Renal cortical epithelial cell (primary cell): ENCODE results near the gene POU6F2. TPM values are rescaled to one million over a fixed set of nuclear protein-coding genes. Genes with fewer than 3 reads are reported as not detected.
"Not testable (repeated sequence)": the region's sequence is repeated elsewhere in the genome, so short reads cannot be mapped to it uniquely, and the experiment has no call there.

Source experiments
- DNase-seq: peaks from one replicate; pipeline ENCODE4 v3.0.0-alpha.2; 2011; ENCODE audit warnings: low read depth
- total RNA-seq: library from RNA; depleted of rRNA; stranded (reverse); fragments of >200 nt; gene quantifications from 2 replicates; pipeline ENCODE4 v1.2.3, GENCODE V29; 2014

The POU6F2 gene
- total RNA-seq, 1 donor from 2014 or later: not detected

DNA sequence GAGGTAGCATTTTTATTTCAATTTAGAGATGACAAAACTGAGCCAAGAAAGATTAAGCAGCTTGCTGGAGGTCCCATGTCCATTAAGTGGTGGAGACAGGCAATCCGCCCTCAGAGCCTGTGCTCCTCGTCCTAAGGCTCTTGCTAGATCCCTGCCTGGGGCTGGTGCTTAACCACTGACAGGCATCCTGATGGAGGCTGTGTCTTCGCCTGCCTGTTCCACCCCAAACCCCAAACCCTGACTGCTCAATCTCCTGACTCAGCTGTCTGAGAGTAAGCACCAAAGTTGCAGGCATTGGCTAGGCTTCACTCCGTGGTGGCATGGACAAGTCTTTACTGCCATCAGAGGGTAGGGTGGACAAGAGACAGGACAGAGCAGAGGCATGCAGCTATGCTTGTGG, 209.4 kb downstream of the POU6F2 start:
- DNase-seq: no peak

DNA sequence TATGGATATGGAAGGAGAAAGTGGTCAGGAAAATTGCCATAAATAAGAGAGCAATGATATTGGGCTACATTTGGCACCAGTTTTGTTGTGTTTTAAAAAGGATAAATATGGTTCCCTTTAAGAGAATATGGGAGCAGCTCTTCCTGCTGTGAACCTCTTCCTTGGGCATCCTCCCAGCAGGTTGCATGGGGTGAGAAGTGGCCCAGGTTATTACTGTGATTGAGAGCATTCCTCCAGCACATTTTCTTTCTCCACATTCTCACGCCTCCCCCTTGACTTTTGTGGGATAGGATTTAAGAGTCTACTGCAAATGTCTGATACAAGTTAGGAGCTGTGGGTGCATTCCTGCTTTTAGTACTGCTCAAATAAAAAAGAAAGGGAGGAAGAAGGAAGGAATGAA, 214.8 kb downstream of the POU6F2 start:
- no peak for DNase-seq

DNA sequence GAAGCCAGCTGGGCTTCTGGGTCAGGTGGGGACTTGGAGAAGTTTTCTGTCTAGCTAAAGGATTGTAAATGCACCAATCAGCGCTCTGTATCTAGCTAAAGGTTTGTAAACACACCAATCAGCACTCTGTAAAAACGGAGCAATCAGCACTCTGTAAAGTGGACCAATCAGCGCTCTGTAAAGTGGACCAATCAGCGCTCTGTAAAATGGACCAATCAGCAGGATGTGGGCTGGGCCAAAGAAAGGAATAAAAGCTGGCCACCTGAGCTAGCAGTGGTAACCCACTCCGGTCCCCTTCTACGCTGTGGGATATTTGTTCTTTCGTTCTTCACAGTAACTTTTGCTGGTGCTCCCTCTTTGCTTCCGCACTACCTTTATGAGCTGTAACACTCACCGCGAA, 216.7 kb downstream of the POU6F2 start:
- not testable (repeated sequence) for DNase-seq

DNA sequence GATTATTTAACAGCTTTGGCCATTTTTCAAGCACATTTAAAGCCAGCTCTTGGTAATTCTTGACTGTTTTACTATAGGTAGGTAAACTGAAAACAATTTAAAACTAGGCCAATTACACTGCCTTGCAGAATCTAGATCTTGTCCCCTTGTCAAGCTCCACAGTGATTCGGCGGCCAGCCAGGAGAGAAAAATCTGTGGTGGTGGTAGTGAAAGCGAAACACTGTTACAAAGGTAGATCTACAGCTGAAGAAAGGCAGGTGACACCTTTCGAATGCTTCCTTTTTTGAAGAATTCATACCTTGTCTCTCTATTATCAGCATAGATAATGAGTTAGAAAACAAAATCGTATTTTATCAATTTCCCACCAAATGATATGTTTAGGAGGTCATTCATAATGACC, 218.3 kb downstream of the POU6F2 start:
- DNase-seq: no peak

DNA sequence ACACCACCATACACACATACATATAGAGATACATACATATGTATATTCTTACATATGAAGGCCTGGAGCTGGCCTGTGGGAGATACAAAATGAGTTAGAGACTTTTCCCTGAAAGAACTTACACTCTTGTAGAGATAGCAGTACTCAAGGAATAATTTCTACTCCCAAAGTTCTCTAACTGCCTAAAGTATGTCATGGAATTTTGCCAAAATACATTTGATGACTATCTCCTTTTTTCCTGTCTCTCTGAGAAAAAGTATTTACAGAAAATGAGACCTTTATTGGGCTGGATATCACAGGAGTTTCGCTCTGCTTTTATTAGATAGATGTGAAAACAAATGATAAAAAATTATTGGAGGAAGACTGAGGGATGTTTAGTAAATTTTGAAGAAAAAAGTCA, 220.1 kb downstream of the POU6F2 start:
- DNase-seq: no peak

DNA sequence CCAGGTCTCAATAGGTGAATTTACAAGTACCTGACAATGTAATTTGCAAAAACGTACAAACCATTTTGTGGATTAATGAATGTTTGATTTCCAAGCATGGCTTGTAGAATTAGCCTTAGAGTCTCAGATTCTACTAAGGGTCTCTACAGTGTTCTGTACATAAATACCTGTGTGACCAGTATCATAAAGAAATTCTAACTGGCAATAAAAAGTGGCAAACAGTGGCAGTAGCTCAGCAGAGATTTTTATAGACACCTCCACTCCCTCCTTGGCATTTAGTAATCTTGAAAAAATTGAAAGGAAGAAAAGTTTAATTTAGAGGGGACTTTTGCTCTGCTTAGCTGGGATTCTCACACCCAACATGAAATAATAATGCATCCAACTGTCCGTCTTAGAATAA, 220.8 kb downstream of the POU6F2 start:
- DNase-seq: no peak

DNA sequence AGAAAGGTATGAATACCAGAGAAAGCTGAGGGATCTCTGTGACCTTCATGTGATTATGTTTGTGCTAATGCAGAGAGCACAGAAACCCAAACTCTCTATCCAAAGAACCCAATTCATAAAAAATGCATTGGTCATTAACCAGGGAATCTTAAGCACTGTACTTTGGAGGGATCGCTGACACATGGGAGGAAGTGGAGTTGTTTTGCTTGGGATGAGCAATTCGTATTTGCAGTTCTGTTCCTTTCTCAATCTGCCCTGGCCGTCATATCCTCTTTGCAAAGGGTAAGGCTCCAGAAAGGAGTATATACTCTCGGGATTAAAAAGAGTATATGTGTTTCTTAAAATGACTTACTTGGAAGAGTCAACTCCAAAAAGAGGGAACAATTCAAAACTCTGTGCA, 221.3 kb downstream of the POU6F2 start:
- DNase-seq: no peak

- no peak for DNase-seq
Measured at GRCh38 chr7:39199951-39200350, 222.2 kb downstream of the POU6F2 start.

DNA sequence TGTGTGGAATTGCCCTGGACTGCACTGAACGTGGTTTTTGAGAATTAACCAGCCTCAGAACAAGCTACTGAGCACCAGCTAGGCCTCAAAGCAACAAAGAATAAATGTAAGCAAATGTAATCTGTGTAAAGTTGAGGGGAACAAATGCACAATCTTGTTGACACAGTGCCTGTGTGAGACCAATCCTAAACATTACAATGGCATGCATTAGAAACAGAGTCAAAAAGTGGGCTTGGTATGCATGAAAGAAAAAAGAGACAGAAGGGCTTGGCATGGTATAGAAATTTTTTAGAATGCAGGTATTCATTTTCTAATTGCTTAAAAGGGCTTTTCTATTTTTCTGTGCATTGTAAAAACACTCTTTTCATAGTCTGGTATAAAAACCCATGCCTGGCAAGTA, 224.3 kb downstream of the POU6F2 start:
- no peak for DNase-seq

DNA sequence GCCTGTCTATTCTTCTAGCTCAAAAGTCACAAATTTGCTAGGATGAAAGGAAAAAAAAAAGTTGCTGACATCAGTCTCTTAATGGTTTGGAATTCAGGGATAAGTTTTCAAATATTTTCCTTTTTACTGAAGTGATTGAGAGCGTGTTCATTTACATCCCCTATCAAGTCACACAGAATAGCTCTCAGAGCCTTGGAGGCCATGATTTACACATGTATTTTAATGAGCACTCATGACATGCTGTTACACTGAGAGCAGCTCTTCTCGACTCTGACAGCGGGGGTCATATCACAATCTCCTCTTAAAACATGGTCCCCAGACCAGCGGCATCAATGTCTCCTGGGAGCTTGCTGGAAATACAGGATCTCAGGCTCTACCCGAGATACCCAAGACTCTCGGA, 232.7 kb downstream of the POU6F2 start:
- DNase-seq: no peak

GRCh38 chr7:39211581-39211980, 233.9 kb downstream of the POU6F2 start:
- no peak for DNase-seq

GRCh38 chr7:39212876-39213275, 235.2 kb downstream of the POU6F2 start:
- no peak for DNase-seq

- no peak for DNase-seq
Measured at GRCh38 chr7:39217783-39218182, 240.1 kb downstream of the POU6F2 start.

DNA sequence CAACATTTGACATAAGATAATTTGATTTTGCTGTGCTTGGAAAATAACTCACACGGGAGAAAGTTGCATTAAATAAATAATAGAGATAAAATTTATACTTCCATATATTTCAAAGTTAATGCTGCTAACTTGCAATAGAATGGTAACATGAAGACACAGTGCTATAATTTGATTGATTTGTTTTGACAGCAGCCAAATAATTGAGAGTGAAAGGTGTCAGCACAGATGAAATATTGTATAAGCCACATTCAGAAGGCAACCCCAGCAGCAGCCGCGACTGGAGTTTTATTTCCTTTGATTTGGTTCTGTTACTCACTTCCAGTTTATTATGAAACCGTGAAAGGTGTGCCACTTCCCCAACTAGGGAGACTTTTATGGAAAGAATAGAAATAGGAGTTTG, 242.2 kb downstream of the POU6F2 start:
- DNase-seq: no peak

DNA sequence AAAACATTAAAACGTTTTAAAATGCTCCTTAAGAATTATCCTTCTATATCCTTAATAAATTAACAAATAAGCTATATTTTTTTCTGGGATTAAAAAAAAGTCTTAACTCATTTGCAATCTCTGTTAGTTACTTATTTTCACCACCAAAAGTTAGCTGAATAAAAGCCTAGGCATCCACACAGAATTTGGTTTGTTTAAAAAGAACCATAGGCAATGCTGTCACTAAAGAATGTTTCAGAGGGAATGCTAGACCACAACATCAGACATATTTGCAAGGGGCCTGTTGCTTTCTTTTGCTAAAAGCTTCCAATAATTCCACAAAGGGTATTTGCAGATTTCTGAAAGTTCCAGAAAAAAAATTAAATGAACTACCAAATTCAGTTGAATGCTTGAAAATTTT, 244.2 kb downstream of the POU6F2 start:
- DNase-seq: no peak

DNA sequence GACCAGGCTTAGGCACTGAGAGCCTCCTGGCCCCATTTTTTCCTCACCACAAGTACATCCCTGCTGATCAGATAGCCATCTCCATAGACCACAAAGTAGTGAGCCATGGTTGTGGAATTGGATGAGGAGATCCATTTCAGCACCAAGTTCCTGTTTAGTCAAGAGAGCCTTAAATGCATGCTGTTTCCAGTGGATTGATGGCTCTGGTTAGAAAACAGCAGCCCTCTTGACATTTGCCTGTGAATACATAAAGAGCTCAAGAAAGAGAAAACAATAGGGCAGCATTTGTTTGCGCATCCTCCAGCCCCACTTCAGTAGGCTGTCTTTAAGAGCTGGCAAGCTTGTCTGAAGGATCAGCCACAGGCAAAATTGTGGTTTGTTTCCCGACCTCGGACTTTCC, 251.2 kb downstream of the POU6F2 start:
- peak; percentile 6 for DNase-seq

- DNase-seq: no peak
Measured at GRCh38 chr7:39233851-39234529, 256.3 kb downstream of the POU6F2 start.

DNA sequence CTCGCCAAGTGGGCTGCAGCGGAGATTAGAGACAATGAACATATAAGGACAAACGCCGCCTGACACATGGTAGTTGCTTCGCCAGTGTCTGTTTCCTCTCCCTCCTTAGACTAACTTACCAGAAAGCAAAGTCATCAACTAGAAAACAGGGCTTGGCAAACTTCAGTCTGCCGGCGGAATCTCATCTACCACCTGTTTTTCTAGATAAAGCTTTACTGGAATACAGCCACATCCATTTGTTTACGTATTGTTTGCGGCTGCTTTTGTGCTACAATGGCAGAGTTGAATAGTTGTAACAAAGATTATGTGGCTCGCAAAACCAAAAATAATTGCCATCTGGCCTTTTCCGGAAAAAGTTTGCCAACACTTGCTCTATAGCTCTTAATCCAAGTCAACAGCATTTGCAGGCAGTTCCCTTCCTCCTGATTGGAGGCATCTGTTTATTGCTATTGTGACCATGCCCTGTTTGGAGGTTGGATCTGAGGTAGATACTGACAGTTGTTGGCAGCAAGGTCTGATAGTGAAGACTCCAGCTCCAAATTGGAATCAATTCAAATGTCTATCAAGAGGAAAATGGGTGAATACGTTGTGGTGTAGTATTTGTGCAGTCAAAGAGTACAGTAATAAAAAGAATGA, 260.6 kb downstream of the POU6F2 start:
- DNase-seq: no peak

DNA sequence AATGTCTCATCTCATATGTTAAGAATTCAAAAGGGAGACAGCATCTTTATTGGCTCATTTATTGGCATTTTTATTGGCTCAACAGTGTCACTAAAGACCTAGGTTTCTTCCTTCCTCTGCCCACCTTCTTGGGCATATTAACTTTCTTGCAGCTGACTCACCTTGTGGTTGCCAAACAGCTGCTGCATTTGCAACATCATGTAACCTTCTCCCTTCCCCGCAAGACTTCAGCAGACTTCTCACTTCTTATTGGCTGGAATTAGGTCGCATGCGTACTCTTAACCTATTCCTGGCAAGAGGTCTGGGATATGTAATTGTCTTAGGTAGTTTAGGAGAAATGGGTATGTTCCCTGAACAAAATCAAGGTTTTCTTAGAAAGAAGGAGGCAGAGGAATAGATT, 263.2 kb downstream of the POU6F2 start:
- peak; percentile 36 for DNase-seq

GRCh38 chr7:39247576-39247975, 269.9 kb downstream of the POU6F2 start:
- no peak for DNase-seq

DNA sequence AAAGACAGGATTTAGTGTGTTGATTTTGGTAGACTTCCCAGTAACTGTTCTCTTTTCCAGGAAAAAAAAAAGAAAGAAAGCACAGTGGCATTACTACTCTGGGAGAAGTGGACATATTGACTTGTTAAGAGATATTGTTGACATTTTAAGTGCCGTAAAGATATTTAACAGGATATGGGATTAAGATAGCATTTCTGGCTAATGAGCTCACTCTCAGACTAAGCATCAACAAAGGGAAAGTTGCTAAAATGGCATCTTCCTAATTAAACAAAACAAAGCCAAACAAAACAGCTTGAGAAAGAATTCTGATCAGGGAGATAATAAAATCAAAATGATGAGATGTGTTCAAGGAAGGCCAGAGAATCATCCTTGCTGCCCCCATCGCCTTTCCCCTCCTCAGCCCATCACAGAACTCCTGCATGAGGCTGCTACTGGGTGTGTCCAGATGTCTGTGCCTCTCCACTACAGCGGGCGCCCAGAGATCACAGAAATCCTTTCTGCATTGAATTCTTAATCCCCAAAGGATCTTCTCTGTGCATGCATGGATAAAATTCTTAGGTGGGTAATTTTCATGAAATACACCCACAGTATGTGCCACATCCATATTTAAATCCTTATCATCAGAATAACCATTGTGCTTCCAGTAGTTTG, 270.5 kb downstream of the POU6F2 start:
- no peak for DNase-seq

GRCh38 chr7:39248692-39249090, 271.0 kb downstream of the POU6F2 start:
- peak; percentile 22 for DNase-seq

DNA sequence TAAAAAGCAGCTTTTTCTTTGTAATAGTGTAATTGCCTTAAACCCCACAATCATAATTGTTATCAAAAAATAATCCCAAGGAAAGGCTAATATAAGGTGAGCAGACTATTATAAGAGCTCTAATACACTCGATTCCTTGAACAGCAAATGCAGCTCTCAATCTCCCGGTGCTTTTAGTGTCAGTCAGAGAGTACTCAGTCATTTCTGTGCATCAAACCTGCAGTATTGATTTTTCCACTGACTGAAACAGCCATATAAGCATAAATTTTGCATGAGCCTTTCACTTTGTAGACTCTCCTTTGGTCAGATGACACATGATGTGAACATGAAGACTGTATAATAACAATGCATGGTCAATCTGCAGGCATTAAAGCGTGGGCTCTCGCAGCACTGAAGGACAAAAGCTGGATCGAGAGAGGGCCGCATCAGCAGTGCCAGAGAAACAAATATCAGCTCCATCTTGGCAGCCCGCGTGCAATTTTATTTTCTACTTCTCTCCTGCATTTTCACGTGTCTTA, 272.0 kb downstream of the POU6F2 start:
- DNase-seq: no peak
